Caco-2 (cell line): Measurements from ENCODE around the gene ZNF132. TPM values are rescaled to one million over a fixed set of nuclear protein-coding genes. Genes with fewer than 3 reads are reported as not detected.
"Not testable (repeated sequence)": the region's sequence is repeated elsewhere in the genome, so short reads cannot be mapped to it uniquely, and the experiment has no call there.

Experiments used
- BruUV-seq: library from RNA; stranded (reverse); fragments of 400-500 nt; replicated peaks from 2 replicates; lab custom pipeline; 2021; lab: Mats Ljungman, UMichigan
- CTCF ChIA-PET: fragments of 300-600 bp; sonication (Branson Sonifier 250); formaldehyde crosslinking; loops from one replicate; lab custom pipeline; 2022; ENCODE audit warnings: antibody characterized with exemption; lab: Charles Lee
- POLR2A ChIA-PET: fragments of 300-600 bp; sonication (Branson Sonifier 250); formaldehyde crosslinking; loops from one replicate; lab custom pipeline; 2022; ENCODE audit warnings: antibody characterized with exemption; lab: Charles Lee
- DNase-seq, 2 experiments: peaks; one replicate each; pipeline versions ENCODE4 v3.0.0 to v3.0.0-alpha.2; 2020 to 2022
- H3K27me3 ChIP-seq: replicated peaks from 2 replicates; pipeline ENCODE4 v1.6.0; 2011; ENCODE audit warnings: low read length; ENCODE audit not compliant: control insufficient read depth, insufficient read depth
- H3K36me3 ChIP-seq: 2 replicates; pipeline ENCODE4 v1.5.1; 2011; ENCODE audit warnings: low read length; ENCODE audit not compliant: control insufficient read depth, insufficient read depth
- H3K4me1 ChIP-seq: fragments of 250-450 bp; sonication (Bioruptor Pico); 2 replicates; pipeline ENCODE4 v1.5.1; 2020; ENCODE audit warnings: mild to moderate bottlenecking
- H3K4me3 ChIP-seq: 2 replicates; pipeline ENCODE4 v1.5.1; 2011; ENCODE audit warnings: low read depth, mild to moderate bottlenecking, control low read depth, low read length
- H3K9me3 ChIP-seq: fragments of 250-450 bp; sonication (Bioruptor Pico); 2 replicates; pipeline ENCODE4 v1.5.1; 2020; ENCODE audit warnings: mild to moderate bottlenecking, moderate library complexity
- H3K27ac Mint-ChIP-seq: one replicate; pipeline ENCODE4 v1.8.0; 2022; ENCODE audit warnings: mixed read lengths; ENCODE audit not compliant: unreplicated experiment
- H3K27me3 Mint-ChIP-seq: one replicate; pipeline ENCODE4 v1.8.0; 2022; ENCODE audit warnings: mixed read lengths; ENCODE audit not compliant: insufficient read depth, unreplicated experiment
- H3K36me3 Mint-ChIP-seq: one replicate; pipeline ENCODE4 v1.8.0; 2022; ENCODE audit warnings: mild to moderate bottlenecking, mixed read lengths; ENCODE audit not compliant: insufficient read depth, unreplicated experiment
- H3K4me1 Mint-ChIP-seq: one replicate; pipeline ENCODE4 v1.8.0; 2022; ENCODE audit warnings: low read depth, mixed read lengths; ENCODE audit not compliant: unreplicated experiment
- H3K4me3 Mint-ChIP-seq: one replicate; pipeline ENCODE4 v1.8.0; 2022; ENCODE audit warnings: mild to moderate bottlenecking, moderate library complexity, mixed read lengths; ENCODE audit not compliant: unreplicated experiment
- H3K9me3 Mint-ChIP-seq: one replicate; pipeline ENCODE4 v1.8.0; 2022; ENCODE audit warnings: mixed read lengths; ENCODE audit not compliant: unreplicated experiment
- CTCF ChIP-seq, 2 experiments: fragments of 200-600 bp in 1 of 2; IDR thresholded peaks; 1 replicate in 1 of 2; 2 replicates in 1 of 2; pipeline versions ENCODE4 v1.5.1 to v1.8.0; 2011 to 2022; ENCODE audit warnings: antibody characterized with exemption in 1 of 2, control low read depth in 1 of 2, inconsistent platforms in 1 of 2, low read depth in 1 of 2, low read length in 1 of 2, mild to moderate bottlenecking in 1 of 2, moderate library complexity in 1 of 2; ENCODE audit not compliant: insufficient read depth in 1 of 2, severe bottlenecking in 1 of 2, unreplicated experiment in 1 of 2
- intact Hi-C: fragments of 100-400 bp; cut with micrococcal nuclease; formaldehyde crosslinking; loops from one replicate; pipeline ENCODE4 v1.10.0; 2022; ENCODE audit not compliant: unreplicated experiment
- total RNA-seq: library from RNA; stranded (reverse); gene quantifications from 2 replicates; pipeline ENCODE4 v1.2.3, GENCODE V29; 2022

ZNF132 gene
- total RNA-seq, 1 experiment from 2014 or later: not detected

DNA sequence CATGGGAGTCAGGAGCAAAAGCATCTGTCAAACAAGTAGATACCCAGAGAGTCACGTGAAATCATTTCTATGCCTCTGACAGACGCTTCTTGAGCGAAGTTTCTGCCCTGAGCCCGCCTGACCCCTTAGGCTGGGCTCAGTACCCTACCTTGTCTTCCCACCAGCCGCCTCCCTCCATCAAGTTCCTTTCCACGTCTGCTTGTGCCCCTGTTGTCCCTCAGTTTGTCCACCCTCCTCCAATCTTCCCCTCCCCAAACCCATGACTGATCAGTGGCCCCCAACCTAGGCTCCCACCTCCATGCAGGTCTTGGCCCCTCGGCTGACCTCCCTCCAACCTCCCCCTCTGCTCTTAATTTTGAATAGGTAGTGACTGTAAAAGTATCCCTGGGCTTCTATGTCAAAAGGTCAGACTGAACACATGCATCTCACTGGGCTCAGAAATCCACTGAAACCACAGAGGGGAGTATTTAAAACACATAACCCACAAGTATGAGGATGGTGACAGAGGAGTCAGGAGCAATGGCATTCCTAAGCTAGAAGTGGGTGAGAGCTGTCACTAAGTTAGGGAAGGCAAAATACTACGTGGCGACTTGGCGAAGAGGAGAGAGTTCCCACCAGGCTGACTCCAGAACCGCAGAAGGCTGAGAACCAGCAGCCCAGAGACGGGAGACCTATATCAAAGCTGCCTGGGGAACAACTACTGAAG lies 34.5 kb upstream of the ZNF132 start:
- ChIA-PET CTCF (no interaction called here), POLR2A (interaction anchor here (1.3 to 1.5 kb wide), 2 partner anchors 8 to 69 kb away, joined by 3 read pairs; partner anchors contain the start of gene TRIM28)
- DNase-seq: no peak
- H3K4me1 Mint-ChIP-seq: no peaks in the 10 kb centered on the region
- H3K36me3 Mint-ChIP-seq: peaks cover 42% of the 10 kb centered on the region
- H3K9me3 Mint-ChIP-seq: no peaks in the 10 kb centered on the region
- no TSS peak for BruUV-seq
- H3K27me3 ChIP-seq: no peaks in the 10 kb centered on the region
- H3K9me3 ChIP-seq: no peaks in the 10 kb centered on the region
- no peak overlapping the region for H3K4me3 ChIP-seq
- TF ChIP-seq CTCF (IDR thresholded peaks at IDR 0.05; ENCODE audit: insufficient read depth in 1 of 2, low read depth in 1 of 2, low read length in 1 of 2, severe bottlenecking in 1 of 2, unreplicated experiment in 1 of 2): no peak
- intact Hi-C loops: loop anchor here (2.0 kb wide), 1 partner anchor 74 kb away; no protein-coding TSS in a partner anchor
- H3K4me3 Mint-ChIP-seq: peak overlapping the region; percentile 79
- no peak overlapping the region for H3K27ac Mint-ChIP-seq
- H3K27me3 Mint-ChIP-seq: no peaks in the 10 kb centered on the region
- H3K4me1 ChIP-seq: peaks cover 5% of the 10 kb centered on the region; the same call in 1 of the 2 replicates
- H3K36me3 ChIP-seq: peaks cover 1% of the 10 kb centered on the region; the same call in 1 of the 2 replicates

DNA sequence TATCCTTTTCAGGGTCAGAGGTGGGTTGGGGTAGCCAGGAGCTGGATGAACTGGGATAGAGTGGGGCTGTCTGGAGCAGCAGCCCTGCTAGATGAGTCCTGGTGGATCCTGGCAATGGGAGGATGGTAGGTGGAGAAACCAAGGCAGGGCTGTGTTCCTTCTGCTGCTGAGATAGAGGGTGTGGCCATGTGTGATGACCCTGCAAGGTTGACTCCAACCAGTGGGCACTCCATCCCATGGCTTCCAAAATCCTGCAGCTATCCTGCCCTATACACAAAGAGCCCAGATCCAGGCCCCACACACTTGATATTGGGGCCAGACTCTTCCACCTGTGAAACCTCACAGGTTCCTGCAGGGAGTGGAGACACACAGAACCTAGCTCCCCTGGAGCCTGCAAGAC lies 33.8 kb upstream of the ZNF132 start:
- Mint-ChIP-seq H3K27ac (no peak overlapping the region), H3K4me3 (no peak overlapping the region), H3K36me3 (peaks cover 42% of the 10 kb centered on the region), H3K27me3 (no peaks in the 10 kb centered on the region), H3K4me1 (no peaks in the 10 kb centered on the region), H3K9me3 (no peaks in the 10 kb centered on the region)
- CTCF ChIA-PET: no interaction called here
- Histone ChIP-seq H3K27me3 (no peaks in the 10 kb centered on the region), H3K4me1 (peaks cover 5% of the 10 kb centered on the region; the same call in 1 of the 2 replicates), H3K36me3 (peaks cover 1% of the 10 kb centered on the region; the same call in 1 of the 2 replicates), H3K4me3 (no peak overlapping the region), H3K9me3 (no peaks in the 10 kb centered on the region)
- POLR2A ChIA-PET: no interaction called here
- DNase-seq: no peak
- BruUV-seq: no TSS peak
- TF ChIP-seq CTCF (IDR thresholded peaks at IDR 0.05; ENCODE audit: insufficient read depth in 1 of 2, low read depth in 1 of 2, low read length in 1 of 2, severe bottlenecking in 1 of 2, unreplicated experiment in 1 of 2): no peak
- intact Hi-C loops: loop anchor here (2.0 kb wide), 1 partner anchor 73 kb away; no protein-coding TSS in a partner anchor

DNA sequence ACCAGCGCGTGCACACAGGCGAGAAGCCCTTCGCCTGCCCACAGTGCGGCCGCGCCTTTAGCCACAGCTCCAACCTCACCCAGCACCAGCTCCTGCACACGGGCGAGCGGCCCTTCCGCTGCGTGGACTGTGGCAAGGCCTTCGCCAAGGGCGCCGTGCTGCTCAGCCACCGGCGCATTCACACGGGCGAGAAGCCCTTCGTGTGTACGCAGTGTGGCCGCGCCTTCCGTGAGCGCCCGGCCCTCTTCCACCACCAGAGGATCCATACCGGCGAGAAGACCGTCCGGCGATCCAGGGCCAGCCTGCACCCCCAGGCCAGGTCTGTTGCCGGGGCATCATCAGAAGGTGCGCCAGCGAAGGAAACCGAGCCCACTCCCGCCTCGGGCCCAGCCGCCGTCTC lies 31.8 kb upstream of the ZNF132 start:
- Mint-ChIP-seq H3K36me3 (peaks cover 53% of the 10 kb centered on the region), H3K27me3 (no peaks in the 10 kb centered on the region), H3K27ac (no peak overlapping the region), H3K4me3 (no peak overlapping the region), H3K4me1 (peaks cover 11% of the 10 kb centered on the region), H3K9me3 (no peaks in the 10 kb centered on the region)
- CTCF ChIA-PET: no interaction called here
- POLR2A ChIA-PET: no interaction called here
- no TSS peak for BruUV-seq
- Histone ChIP-seq H3K4me3 (no peak overlapping the region), H3K9me3 (no peaks in the 10 kb centered on the region), H3K4me1 (no peaks in the 10 kb centered on the region; the same call in 1 of the 2 replicates), H3K36me3 (peaks cover 1% of the 10 kb centered on the region; the same call in 1 of the 2 replicates), H3K27me3 (no peaks in the 10 kb centered on the region)
- TF ChIP-seq CTCF (IDR thresholded peaks at IDR 0.05; ENCODE audit: insufficient read depth in 1 of 2, low read depth in 1 of 2, low read length in 1 of 2, severe bottlenecking in 1 of 2, unreplicated experiment in 1 of 2): no peak
- intact Hi-C loops: no loop called here
- DNase-seq: no peak

DNA sequence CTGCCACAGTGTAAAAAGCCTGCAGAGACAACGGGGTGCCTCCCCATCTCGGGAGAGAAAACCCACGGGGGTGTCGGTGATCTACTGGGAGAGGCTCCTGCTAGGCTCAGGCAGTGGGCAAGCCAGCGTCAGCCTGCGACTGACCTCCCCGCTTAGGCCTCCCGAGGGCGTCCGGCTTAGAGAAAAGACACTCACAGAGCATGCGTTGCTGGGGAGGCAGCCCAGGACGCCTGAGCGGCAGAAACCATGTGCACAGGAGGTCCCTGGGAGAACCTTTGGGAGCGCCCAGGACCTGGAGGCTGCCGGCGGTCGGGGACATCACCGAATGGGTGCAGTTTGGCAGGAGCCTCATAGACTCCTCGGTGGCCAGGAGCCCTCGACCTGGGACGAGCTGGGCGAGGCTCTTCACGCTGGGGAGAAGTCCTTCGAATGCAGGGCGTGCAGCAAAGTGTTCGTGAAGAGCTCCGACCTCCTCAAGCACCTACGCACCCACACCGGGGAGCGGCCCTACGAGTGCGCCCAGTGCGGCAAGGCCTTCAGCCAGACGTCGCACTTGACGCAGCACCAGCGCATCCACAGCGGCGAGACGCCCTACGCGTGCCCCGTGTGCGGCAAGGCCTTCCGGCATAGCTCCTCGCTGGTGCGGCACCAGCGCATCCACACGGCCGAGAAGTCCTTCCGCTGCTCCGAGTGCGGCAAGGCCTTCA lies 31.0 kb upstream of the ZNF132 start:
- H3K9me3 Mint-ChIP-seq, H3K27ac Mint-ChIP-seq, POLR2A ChIA-PET, CTCF ChIA-PET, DNase-seq, H3K4me3 Mint-ChIP-seq, intact Hi-C loops, BruUV-seq, H3K9me3 ChIP-seq, H3K4me1 ChIP-seq, H3K27me3 Mint-ChIP-seq, H3K36me3 ChIP-seq, H3K4me3 ChIP-seq, H3K27me3 ChIP-seq: not testable (repeated sequence)
- peaks cover 53% of the 10 kb centered on the region for H3K36me3 Mint-ChIP-seq
- H3K4me1 Mint-ChIP-seq: peaks cover 11% of the 10 kb centered on the region
